Keratinocyte (primary cell): ENCODE measurements around the gene CCDC40.

Source experiments
- EZH2 ChIP-seq: IDR thresholded peaks from one replicate; pipeline ENCODE4 v1.6.1; 2012; ENCODE audit warnings: inconsistent platforms, mild to moderate bottlenecking, low read length, moderate library complexity
- TF ChIP-seq, protein P1 (sequence below), 3 experiments: IDR thresholded peaks in 1 of 3; conservative IDR thresholded peaks in 1 of 3; optimal IDR thresholded peaks in 1 of 3; 2 replicates in 2 of 3; 3 replicates in 1 of 3; pipeline versions ENCODE3 to v1.5.1; 2011; ENCODE audit warnings: low read length in 3 of 3, mild to moderate bottlenecking in 3 of 3, moderate library complexity in 2 of 3, control low read depth in 1 of 3, inconsistent platforms in 1 of 3; ENCODE audit not compliant: insufficient read depth in 2 of 3; ENCODE audit errors: extremely low read depth in 1 of 3

- TF ChIP-seq, protein P1, sequence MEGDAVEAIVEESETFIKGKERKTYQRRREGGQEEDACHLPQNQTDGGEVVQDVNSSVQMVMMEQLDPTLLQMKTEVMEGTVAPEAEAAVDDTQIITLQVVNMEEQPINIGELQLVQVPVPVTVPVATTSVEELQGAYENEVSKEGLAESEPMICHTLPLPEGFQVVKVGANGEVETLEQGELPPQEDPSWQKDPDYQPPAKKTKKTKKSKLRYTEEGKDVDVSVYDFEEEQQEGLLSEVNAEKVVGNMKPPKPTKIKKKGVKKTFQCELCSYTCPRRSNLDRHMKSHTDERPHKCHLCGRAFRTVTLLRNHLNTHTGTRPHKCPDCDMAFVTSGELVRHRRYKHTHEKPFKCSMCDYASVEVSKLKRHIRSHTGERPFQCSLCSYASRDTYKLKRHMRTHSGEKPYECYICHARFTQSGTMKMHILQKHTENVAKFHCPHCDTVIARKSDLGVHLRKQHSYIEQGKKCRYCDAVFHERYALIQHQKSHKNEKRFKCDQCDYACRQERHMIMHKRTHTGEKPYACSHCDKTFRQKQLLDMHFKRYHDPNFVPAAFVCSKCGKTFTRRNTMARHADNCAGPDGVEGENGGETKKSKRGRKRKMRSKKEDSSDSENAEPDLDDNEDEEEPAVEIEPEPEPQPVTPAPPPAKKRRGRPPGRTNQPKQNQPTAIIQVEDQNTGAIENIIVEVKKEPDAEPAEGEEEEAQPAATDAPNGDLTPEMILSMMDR (optimal IDR thresholded peaks at IDR 0.05 in 1 of 3, IDR thresholded peaks at IDR 0.05 in 1 of 3, conservative IDR thresholded peaks at IDR 0.05 in 1 of 3; ENCODE audit: extremely low read depth in 1 of 3, insufficient read depth in 2 of 3, low read length in 3 of 3), result peak; percentile 13 to 92 (median 71)
- TF ChIP-seq EZH2, result no peak
Measured at GRCh38 chr17:79991140-79991923, 45.1 kb upstream of the CCDC40 start.
